SK-N-SH treated with all-trans-retinoic acid at 6 μM for 48 hours (cell line): ENCODE data around the gene NPAS1.

Experiments used
- CSDC2 ChIP-seq: fragments of 250-450 bp; sonication (Bioruptor Pico); IDR thresholded peaks from 2 replicates; pipeline ENCODE4 v1.5.0; 2020; ENCODE audit warnings: mild to moderate bottlenecking, moderate library complexity
- OSR1 ChIP-seq: fragments of 250-450 bp; sonication (Bioruptor Pico); IDR thresholded peaks from 2 replicates; pipeline ENCODE4 v1.8.0; 2022; ENCODE audit warnings: moderate library complexity, mild to moderate bottlenecking, inconsistent platforms
- SNAI2 ChIP-seq: fragments of 250-450 bp; sonication (Bioruptor Pico); IDR thresholded peaks from 2 replicates; pipeline ENCODE4 v1.5.0; 2020; ENCODE audit warnings: mild to moderate bottlenecking, moderate library complexity
- ZFP30 ChIP-seq: fragments of 450-650 bp; formaldehyde crosslinking; IDR thresholded peaks from 2 replicates; pipeline ENCODE4 v1.5.0; 2022; ENCODE audit warnings: mild to moderate bottlenecking, moderate library complexity

DNA sequence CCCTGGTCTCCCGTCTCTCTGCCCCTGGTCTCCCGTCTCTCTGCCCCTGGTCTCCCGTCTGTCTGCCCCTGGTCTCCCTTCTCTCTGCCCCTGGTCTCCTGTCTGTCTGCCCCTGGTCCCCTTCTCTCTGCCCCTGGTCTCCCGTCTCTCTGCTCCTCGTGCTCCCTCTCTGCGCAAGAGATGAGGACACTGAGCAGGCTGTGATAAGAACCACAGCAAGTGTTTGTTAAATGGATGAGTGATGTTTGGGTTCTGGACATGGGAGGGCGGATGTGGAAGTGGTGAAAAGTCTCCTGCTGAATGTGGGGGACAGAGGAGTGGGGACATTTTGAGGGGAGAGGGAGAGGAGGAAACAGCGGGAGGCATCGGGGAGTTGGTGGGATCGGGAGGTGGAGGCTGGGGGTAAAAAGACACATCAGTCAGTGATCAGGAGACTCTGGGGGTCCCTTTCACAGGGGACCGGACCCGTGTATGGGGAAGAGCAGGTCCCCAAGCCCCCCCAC, 8.0 kb downstream of the NPAS1 start:
- TF ChIP-seq CSDC2 (CRISPR knock-in tag): no peak
- TF ChIP-seq SNAI2 (CRISPR knock-in tag): no peak
- no peak for TF ChIP-seq ZFP30 (CRISPR knock-in tag)
- TF ChIP-seq OSR1 (CRISPR knock-in tag): no peak
